HG03439 (cell line): ENCODE results near the gene FOLR2.
"Not testable (repeated sequence)": the region's sequence is repeated elsewhere in the genome, so short reads cannot be mapped to it uniquely, and the experiment has no call there.

ENCODE experiments used
- ATAC-seq: cut with Tn5 transposase; IDR thresholded peaks from one replicate; pipeline ENCODE4 v1.9.1; 2021; ENCODE audit warnings: mild to moderate bottlenecking, moderate library complexity; ENCODE audit not compliant: unreplicated experiment

Gene FOLR2

DNA sequence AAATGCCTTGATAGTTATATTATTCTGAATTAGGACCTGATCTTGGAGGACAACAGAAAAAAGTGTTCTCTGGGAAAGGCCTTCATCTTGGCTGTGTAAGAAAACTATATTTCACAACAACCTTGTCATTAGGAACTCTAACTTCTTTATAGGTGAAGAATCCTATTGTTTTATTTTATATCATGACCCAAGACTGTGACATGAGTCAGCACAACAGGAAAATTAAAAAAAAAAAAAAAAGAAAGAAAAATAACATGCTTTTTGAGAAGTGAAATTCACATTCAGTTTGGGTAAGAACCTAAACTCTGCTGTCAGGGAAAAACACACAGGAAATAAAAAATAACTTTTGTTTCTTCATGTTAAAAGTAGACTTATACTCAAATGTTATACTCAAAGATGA is 11.7 kb upstream of the FOLR2 start:
- ATAC-seq: no peak

DNA sequence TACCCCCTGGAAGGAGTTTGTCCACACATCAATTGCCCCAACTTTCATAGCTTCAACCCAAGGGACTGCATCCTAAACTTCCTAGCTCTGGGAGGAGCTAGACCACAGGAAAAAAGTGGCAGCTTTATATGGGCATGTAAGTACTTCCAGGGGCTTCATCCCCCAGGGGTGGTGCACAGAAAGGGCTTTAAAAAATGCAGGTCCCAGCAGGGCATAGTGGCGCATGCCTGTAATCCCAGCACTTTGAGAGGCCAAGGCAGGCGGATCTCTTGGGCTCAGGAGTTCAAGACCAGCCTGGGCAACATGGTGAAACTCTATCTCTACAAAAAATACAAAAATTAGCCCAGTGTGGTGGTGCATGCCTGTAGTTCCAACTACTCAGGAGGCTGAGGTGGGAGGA is 9.8 kb upstream of the FOLR2 start:
- not testable (repeated sequence) for ATAC-seq

DNA sequence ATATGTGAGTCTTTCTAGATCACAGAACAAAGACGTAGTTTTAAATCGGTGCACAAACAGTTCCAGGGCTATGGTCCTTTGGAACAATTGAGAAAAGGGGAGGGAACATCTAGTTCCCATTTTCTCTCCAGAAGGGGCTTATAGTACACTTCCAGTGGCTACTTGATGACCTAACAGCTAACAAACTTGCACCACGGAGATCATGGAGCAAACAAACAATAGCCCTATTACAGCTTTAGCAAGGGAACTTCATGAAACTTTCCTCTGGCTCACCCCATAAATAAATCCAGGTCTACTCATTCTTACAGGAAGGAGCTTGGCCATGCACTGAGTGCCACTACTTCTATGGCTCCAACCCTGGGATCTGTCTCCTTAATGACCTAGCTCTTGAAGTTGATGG is 8.3 kb upstream of the FOLR2 start:
- ATAC-seq: no peak

DNA sequence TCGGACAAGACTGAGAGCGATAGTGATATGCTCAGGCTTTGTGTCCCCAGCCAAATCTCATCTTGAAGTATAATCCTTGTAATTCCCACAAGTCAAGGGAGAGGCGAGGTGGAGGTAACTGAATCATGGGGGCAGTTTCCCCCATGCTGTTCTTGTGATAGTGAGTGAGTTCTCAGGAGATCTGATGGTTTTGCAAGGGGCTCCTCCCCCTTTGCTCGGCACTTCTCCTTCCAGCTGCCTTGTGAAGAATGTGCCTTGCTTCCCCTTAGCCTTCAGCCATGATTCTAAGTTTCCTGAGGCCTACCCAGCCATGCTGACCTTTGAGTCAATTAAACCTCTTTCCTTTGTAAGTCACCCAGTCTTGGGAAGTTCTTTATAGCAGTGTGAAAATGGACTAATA is 7.5 kb upstream of the FOLR2 start:
- ATAC-seq: no peak

DNA sequence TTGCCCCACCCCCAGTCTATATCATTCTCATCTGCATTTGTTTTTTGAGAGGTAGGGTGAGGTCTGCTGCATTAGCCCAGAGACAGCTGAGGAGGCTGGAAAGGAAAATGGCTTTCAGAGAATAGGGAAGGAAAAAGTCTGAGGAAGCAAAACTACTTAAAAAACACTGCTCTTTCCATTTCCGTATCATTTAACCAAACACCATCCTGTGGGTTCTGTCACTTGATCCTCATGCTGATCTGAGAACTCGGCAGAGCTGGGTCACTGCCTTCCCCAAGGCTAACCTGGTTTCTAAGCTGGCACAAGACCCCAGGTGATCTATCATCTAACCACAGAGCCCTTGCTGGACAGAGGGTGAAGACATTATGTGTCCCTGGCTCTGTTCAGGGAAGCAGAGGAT is 1.2 kb downstream of the FOLR2 start:
- no peak for ATAC-seq

DNA sequence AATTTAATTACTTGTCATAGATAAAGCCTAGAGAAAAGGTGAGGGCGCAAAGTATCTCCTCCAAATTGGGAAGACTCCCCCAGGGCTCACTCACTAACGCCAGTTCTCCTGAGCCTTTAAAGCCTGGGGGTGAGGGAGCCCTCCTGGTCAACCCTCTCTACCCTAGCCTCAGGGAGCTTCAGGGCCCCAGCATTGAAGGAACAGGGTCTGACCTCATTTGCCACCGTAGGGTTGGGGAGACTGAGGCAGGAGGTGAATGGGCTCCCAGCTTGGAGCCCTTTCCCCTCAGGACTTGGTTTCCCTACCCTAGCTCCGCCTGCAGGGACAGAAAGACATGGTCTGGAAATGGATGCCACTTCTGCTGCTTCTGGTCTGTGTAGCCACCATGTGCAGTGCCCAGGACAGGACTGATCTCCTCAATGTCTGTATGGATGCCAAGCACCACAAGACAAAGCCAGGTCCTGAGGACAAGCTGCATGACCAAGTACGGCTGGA is 1.7 kb downstream of the FOLR2 start:
- ATAC-seq: no peak

DNA sequence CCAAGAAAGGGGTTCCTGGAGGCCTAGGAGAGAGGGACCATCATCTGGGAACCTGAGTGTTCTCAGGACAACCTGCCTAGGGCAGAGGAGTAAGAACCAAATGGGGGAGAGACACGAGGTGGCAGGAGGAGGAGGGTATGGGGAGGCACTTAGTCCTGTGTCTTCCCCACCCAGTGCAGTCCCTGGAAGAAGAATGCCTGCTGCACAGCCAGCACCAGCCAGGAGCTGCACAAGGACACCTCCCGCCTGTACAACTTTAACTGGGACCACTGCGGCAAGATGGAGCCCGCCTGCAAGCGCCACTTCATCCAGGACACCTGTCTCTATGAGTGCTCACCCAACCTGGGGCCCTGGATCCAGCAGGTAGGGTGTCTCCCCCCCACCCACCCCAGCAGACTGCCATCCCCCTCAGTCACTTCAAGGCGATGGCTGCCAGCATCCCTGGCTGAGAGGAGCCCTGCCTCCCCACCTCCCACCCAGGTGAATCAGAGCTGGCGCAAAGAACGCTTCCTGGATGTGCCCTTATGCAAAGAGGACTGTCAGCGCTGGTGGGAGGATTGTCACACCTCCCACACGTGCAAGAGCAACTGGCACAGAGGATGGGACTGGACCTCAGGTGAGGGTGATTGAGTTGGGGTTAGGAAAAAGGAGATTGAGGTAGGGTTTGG is 4.2 kb downstream of the FOLR2 start:
- ATAC-seq: no peak

DNA sequence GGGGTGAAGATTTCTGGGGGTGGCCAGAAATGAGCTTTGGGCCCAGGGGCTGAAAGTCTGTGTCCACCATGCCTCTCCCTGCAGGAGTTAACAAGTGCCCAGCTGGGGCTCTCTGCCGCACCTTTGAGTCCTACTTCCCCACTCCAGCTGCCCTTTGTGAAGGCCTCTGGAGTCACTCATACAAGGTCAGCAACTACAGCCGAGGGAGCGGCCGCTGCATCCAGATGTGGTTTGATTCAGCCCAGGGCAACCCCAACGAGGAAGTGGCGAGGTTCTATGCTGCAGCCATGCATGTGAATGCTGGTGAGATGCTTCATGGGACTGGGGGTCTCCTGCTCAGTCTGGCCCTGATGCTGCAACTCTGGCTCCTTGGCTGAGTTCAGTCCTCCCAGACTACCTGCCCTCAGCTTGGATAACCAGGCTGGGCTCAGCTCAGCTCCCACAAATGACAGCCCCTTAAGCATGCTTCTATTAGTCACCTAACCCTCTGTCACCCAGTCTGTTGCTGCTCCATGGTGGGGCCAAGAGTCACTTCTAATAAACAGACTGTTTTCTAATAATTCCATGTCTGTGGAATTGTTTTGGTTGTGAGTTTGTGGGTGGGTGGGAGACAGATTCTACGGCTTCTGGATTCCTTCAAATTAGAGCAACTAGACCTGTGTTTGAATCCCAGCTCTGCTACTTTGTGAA is 4.9 kb downstream of the FOLR2 start:
- no peak for ATAC-seq

DNA sequence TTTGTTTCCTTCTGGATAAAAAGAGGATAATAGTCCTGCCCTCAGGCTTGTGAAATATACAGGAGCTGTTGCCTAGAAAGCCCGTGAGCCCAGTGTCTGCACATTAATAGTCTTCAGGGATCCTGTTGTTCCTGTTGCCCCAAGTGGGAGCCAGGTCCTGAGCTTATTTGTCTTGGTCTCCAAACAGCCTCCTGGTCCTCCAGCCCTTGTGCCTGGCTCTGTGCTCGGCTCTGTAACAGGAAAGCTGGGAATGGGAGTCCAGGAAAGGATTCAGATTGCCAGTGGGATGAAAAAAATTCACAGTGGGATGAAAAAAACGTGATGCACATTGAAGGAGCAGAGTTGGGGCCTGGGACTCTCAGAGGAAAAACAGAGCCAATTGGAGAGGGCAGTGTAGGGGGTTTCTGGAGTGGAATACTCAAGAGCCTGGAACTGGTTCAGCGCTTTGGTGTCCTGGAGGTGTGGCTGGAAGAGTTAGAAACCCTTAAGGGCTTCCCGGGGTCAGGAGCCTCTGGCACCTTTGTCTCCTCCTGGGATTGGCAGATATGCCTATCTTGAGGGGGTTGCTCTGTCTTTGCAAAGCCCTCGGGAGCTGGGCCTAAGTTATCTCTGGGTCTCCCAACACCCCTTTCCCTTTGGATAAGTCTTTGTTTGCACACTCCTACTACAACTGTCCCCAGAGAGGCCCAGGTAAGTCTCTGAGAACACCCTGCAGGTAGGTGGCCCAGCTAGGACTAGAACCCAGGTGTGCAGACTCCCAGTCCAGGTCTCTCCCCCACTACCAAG is 5.7 kb downstream of the FOLR2 start:
- ATAC-seq: no peak

DNA sequence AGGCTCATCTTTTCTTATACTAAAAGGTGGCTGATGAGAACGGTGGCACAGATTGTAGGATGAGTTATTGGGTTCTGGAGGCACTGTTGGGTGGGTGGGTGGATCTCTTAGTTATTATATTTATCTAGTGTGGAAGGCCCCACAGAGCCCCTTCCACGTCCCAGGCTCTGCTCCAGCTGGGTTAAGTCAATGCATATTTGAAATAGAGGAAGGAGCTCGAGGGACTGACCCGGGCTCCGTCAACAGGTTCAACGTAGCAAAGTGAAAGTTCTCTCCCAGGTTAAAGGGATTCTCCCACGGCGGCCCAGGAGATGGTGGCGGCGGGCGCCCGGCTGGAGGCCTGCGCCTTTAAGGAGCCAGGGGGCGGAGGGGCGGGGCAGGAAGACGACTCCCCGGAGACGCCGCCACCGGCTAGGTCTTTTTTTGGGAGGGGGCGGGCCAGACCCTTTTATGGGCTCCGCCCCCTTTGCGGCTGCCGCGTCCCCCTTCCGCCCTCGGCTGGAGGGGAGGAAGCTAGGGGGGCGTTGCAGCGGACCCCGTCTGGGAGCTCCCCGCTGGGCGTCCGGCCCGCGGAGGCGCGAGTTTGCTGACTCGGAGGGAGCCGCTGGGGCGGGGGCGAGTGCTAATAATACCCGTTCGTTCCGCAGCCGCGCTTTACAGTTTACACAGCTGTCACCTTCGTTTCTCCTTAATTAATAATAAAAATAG is 6.5 kb downstream of the FOLR2 start:
- peak; percentile 75 for ATAC-seq

DNA sequence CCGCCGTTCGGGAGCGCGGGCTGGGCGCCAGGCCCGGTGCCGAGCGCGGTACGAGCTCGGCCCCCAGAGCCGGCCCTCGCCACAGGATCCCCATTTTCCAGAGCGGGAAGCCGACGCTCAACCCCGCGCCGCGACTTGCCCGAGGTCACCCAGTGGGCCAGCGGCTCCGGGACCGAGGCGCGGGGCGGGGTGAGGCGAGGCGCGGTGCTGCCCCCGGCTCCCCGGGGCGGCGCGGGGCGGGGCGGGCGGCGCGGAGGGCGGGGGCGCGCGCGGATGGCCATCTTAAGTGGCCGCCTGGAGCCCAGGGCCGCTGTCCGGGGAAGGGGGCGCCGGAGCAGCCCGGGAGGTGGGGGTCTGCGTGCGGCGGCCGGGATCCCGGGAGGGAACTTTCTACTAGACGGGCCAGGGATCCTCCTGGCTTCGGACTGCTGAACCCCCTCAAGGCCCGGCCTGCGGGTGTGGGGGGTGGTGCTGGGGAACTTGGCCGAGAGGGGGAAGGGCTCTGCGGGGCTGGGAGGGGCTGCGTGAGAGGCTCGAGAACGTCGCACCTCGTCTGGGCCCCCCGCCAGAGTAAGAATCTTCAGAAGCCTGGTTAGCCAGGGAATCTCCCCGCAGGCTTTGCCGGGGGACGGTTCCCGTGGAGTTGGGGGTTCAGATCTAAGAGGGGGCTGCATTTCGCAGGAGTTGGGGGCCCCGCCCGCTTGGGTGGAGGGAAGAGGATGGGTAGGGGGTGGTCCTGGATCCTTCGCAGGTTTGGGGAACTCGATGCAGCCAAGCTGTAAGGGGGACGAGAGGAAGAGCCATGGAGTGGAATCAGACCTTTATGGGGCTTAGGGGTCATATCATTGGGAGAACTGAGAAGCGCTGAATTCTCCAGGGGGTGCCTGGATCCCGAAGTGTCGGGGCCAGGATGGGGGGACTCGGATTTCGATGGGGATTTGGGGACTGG is 7.3 kb downstream of the FOLR2 start:
- ATAC-seq: peak; percentile 63

DNA sequence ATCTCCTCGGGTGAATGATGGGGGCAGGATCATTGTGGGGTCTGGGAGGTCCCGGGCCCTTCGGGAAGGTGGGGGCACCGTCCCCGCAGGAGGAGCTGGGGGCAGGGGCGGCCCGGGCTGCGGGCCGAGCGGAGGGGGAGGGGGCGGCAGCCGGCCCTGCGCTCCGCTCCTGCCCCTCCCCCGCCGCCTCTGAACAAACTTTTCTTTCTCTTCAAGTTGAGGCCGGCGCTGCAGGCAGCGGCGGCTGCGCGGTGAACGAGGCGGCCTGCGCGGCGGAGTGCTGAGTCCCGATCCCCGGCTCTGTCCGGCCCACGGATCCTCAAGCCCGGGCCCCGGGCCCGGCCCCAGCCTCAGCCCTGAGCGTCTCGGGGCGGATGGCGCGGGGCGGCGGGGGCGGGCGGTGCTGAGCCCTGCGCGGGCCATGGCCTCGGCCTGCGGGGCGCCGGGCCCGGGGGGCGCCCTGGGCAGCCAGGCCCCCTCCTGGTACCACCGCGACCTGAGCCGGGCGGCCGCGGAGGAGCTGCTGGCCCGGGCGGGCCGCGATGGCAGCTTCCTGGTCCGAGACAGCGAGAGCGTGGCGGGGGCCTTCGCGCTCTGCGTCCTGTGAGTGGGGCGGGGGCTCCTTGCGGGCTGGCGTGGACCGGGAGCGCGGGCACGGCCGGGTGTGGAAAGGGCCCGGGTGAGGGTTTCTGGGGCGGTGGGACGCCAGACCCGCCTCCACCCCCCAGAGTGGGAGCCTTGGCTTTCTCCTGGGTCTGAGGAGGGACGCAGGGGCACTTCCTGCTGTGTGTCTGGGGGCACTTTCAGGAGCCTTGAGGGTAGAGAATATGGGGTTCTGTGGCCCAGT is 8.2 kb downstream of the FOLR2 start, which contains the start of gene INPPL1:
INPPL1 (plus strand) TSS at position 204 of the 847 bp plus-strand sequence; CDS start at position 422, 218 bp downstream.
- ATAC-seq: no peak

DNA sequence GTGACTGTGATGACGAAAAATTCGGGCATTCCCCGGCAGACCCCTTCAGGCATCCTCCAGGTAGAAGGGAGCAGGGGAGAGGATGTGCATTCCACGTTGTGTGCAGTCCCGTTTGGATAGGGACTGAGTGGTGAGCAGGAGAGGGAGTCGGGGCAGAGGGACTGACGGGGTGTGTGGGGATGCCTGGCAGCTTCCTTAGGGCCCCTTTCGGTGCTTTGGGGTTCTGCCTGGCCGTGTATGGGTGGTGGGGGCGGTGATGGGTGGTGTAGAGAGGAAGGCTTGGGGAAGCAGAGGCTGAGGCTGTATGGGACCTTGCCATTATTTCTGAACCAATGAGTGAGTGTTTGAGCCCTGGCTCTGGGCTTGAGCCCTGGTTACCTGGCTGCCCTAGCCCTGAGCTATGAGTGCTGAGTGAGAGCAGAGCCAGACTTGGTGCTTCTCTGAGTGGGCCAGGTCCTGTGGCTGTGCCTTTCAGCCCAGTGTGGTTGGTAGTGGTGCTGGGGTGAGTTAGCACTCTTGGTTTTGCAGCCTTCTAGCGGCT is 8.9 kb downstream of the FOLR2 start:
- no peak for ATAC-seq

DNA sequence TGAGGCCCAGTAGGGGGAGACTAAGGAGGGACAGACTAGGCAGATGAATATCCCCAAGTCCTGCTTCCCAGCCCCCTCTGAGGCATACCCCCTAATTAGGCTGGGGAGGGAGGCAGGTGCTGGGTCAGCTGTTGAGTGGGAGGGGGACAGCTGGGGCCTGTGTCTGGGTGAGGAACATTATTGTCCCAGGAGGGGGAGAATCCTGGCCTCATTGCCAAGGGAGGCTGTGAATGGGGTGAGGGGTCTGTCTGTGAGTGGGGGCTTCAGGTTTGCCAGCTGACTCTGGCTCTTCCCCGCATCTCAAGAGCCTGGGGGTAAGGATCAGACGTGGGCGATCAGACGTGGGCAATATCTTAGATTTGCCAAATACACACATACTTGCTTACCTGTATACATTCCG is 10.1 kb downstream of the FOLR2 start:
- no peak for ATAC-seq

DNA sequence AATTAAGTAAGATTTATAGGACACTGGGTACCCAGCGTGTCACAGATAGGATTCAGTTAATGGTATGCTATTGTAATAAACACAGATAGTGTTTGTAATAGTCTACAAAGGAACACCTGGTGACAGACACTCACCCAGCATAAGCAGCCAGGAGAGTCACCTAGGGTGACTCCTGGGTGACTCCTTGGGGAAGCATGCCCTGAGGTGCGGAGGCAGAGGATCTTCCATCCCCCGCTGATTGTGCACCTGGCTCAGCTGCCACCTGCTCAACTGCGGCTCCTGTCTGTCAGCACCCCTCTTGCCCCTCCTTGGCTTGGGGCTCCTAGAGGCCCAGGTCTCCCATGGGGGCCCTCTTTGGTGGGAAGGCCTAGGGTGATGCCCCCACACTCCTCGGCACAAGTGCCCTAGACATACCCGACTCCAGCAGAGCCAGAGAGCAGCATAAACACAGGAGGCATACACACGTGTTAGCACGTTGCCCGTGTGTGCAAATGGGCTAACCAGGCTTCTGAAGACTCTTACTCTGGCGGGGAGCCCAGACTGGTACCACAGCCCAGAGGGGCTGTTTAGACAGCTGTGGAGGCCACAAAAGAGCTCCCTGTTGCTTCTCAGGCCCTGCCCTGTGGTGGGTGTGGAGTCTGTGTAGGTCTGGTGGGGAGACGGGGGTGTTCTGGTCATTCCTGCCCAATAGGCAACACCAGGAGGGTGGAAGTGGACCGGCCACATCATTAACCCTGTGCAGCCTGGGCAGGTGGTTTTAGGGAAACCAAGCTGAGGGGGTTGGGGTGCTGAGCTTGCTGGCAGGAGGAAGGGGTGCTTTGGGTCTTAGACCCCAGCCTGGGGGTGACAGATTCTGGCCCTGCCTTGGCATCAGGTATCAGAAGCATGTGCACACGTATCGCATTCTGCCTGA is 11.0 kb downstream of the FOLR2 start:
- ATAC-seq: no peak

DNA sequence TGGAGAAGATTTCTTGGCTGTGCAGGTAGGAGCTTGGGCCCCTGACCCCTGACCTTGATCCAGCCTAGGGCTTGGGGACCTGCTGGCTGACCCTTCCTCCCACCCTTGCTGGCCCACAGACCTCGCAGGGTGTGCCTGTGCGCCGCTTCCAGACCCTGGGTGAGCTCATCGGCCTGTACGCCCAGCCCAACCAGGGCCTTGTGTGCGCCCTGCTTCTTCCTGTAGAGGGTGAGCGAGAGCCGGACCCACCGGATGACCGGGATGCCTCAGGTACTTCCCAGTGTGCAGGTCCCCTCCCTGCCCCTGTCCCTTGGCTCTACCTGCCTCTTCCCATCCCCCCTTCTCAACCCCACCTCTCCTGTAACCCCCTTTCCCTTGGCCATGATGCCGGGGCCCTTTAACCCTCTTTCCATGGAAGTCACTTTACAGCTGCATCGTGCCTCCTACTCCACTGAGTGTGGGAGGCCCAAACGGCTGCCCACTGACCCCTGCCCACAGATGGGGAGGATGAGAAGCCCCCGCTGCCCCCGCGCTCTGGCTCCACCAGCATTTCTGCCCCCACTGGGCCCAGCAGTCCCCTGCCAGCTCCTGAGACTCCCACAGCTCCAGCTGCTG is 11.7 kb downstream of the FOLR2 start:
- ATAC-seq: no peak

DNA sequence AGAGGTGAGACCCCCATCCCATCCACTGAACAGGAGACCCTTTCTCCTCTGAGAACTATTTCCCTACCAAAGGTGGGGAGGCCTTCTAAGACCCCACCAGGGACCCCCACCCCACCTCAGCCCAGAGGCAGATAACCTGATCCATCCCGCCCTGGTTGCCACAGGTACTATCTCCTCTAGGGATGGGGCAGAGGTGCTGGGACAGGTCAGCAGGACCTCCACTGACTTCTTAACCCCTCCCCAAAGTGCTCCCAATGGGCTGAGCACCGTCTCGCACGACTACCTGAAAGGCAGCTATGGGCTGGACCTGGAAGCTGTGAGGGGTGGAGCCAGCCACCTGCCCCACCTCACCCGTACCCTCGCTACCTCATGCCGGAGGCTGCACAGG is 12.2 kb downstream of the FOLR2 start:
- no peak for ATAC-seq
